GM12801 (cell line): ENCODE data around the gene BCLAF1.

Experiments used
- CTCF ChIP-seq: IDR thresholded peaks from one replicate; pipeline ENCODE4 v1.5.1; 2011; ENCODE audit warnings: control low read depth; ENCODE audit not compliant: insufficient read length; ENCODE audit errors: extremely low read depth

The BCLAF1 gene

GRCh38 chr6:136307351-136307750, 17.7 kb upstream of the BCLAF1 start:
- TF ChIP-seq CTCF: no peak

- TF ChIP-seq CTCF: no peak
Observed at GRCh38 chr6:136306466-136306865, 16.8 kb upstream of the BCLAF1 start.

- no peak for TF ChIP-seq CTCF
Observed at GRCh38 chr6:136304410-136304809, 14.8 kb upstream of the BCLAF1 start.

- no peak for TF ChIP-seq CTCF
Observed at GRCh38 chr6:136303516-136303915, 13.9 kb upstream of the BCLAF1 start.

GRCh38 chr6:136294621-136295020, 5.0 kb upstream of the BCLAF1 start:
- TF ChIP-seq CTCF: no peak

GRCh38 chr6:136290410-136291010, 864 bp upstream of the BCLAF1 start:
- no peak for TF ChIP-seq CTCF

GRCh38 chr6:136289327-136289578, 393 bp downstream of the BCLAF1 start:
- TF ChIP-seq CTCF: no peak
